Fibroblast of villous mesenchyme (primary cell): Measurements from ENCODE around the gene FBXL14. TPM values are rescaled to one million over a fixed set of nuclear protein-coding genes. Genes with fewer than 3 reads are reported as not detected.

Experiments
- DNase-seq: peaks from one replicate; pipeline ENCODE4 v3.0.0-alpha.2; 2010; ENCODE audit warnings: low read depth
- H3K4me3 ChIP-seq: 2 replicates; pipeline ENCODE4 v1.5.1; 2011; ENCODE audit warnings: low read depth, mild to moderate bottlenecking, low read length
- CTCF ChIP-seq: IDR thresholded peaks from 2 replicates; pipeline ENCODE4 v1.5.1; 2012; ENCODE audit warnings: low read depth, mild to moderate bottlenecking, low read length; ENCODE audit not compliant: insufficient read depth
- total RNA-seq: library from RNA; depleted of rRNA; stranded (reverse); fragments of >200 nt; gene quantifications from 2 replicates; pipeline ENCODE4 v1.2.3, GENCODE V29; 2012

Gene FBXL14
- total RNA-seq, 1 donor: 9.5 TPM

GRCh38 chr12:1546931-1547640 lies 47.3 kb downstream of the FBXL14 start:
- no peak overlapping the region for H3K4me3 ChIP-seq
- DNase-seq: no peak
- no peak for TF ChIP-seq CTCF

GRCh38 chr12:1544996-1545700 lies 49.2 kb downstream of the FBXL14 start:
- TF ChIP-seq CTCF: peak; percentile 50
- no peak overlapping the region for H3K4me3 ChIP-seq
- DNase-seq: peak; percentile 51

GRCh38 chr12:1542599-1542998 lies 51.8 kb downstream of the FBXL14 start:
- H3K4me3 ChIP-seq: no peak overlapping the region
- TF ChIP-seq CTCF: no peak
- no peak for DNase-seq

- no peak for TF ChIP-seq CTCF
- H3K4me3 ChIP-seq: no peak overlapping the region
- no peak for DNase-seq
These were observed 53.7 kb downstream of the FBXL14 start for GRCh38 chr12:1540690-1541089.

- H3K4me3 ChIP-seq: no peak overlapping the region
- no peak for DNase-seq
- TF ChIP-seq CTCF: no peak
These were observed 55.2 kb downstream of the FBXL14 start for GRCh38 chr12:1539135-1539534.

GRCh38 chr12:1536817-1537216 lies 57.6 kb downstream of the FBXL14 start:
- no peak for TF ChIP-seq CTCF
- H3K4me3 ChIP-seq: no peak overlapping the region
- DNase-seq: peak; percentile 20
